ENCODE results near the gene CERK. TPM values are rescaled to one million over a fixed set of nuclear protein-coding genes. Genes with fewer than 3 reads are reported as not detected.

The CERK gene
- total RNA-seq, 4 donors from 2014 or later: 20.3 to 42.0 (median 24.7) TPM

DNA sequence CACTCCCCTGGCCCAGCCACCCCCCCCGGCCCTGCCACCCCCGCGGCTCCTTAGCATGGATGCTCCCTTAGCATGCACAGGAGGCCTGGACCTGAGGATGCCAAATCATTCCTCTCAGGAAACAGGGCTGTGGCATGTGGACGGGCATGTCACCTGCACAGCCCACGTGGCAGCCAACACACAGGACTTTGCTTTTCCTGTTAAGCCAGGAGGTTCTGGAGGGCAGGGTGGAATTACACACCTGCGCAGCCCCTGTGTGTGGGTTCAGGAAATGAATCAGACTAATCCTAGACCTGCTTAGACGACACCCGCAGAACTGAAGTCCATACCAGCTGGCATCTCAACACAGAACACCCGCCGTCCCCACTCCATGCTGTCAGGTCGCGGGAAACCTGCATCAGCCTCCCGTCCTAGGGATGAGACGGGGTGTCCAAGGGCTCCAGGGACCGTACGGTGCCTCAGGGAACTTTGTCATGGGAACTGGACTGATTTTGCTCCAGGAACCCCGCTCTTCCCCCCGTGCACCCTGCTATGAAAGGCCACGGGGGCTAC, 10.2 kb downstream of the CERK start:
- no peaks in the 10 kb centered on the region for H3K9me3 ChIP-seq
- no peak overlapping the region for H3K4me3 ChIP-seq
- H3K27me3 ChIP-seq: no peaks in the 10 kb centered on the region
- H3K4me1 ChIP-seq: peaks cover 0 to 54% (median 13%) of the 10 kb centered on the region in 4 donors
- 91 to 95% methylated on average over 12 to 19 of the region's 19 CpGs for WGBS, 2 donors
- peaks cover 0 to 27% (median 6%) of the 10 kb centered on the region in 3 donors for H3K36me3 ChIP-seq
- no peak for DNase-seq (ENCODE audit: low spot score in 2 of 2)
- H3K27ac ChIP-seq: no peak overlapping the region
- TF ChIP-seq POLR2A (IDR thresholded peaks at IDR 0.05) (no peak), EP300 (IDR thresholded peaks at IDR 0.05) (no peak)
- TF ChIP-seq, protein P1, sequence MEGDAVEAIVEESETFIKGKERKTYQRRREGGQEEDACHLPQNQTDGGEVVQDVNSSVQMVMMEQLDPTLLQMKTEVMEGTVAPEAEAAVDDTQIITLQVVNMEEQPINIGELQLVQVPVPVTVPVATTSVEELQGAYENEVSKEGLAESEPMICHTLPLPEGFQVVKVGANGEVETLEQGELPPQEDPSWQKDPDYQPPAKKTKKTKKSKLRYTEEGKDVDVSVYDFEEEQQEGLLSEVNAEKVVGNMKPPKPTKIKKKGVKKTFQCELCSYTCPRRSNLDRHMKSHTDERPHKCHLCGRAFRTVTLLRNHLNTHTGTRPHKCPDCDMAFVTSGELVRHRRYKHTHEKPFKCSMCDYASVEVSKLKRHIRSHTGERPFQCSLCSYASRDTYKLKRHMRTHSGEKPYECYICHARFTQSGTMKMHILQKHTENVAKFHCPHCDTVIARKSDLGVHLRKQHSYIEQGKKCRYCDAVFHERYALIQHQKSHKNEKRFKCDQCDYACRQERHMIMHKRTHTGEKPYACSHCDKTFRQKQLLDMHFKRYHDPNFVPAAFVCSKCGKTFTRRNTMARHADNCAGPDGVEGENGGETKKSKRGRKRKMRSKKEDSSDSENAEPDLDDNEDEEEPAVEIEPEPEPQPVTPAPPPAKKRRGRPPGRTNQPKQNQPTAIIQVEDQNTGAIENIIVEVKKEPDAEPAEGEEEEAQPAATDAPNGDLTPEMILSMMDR (IDR thresholded peaks at IDR 0.05): no peak

DNA sequence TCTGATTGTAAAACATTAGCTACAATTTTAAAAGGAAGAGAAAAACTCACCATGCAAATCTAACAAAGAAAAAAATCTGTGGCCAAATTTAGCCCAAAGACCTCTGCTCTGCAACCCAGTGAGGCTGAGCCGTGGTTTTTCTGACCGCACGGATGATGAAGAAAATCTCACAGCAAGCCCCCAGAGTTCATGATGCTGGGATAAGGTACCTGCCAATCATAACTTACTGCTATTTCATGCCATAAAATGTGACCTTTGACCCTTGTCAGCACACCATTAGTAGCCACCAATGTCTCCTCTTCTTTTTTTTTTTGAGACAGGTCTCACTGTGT, 11.1 kb downstream of the CERK start:
- Histone ChIP-seq H3K4me3 (no peak overlapping the region), H3K9me3 (no peaks in the 10 kb centered on the region), H3K4me1 (peaks cover 0 to 44% (median 9%) of the 10 kb centered on the region in 4 donors), H3K36me3 (peaks cover 0 to 26% (median 6%) of the 10 kb centered on the region in 3 donors), H3K27ac (no peak overlapping the region), H3K27me3 (no peaks in the 10 kb centered on the region)
- no peak for DNase-seq (ENCODE audit: low spot score in 2 of 2)
- 92 to 95% methylated on average over 3 of the region's 3 CpGs for WGBS, 2 donors
- TF ChIP-seq EP300 (IDR thresholded peaks at IDR 0.05): no peak
- TF ChIP-seq, protein P1 (IDR thresholded peaks at IDR 0.05): no peak
- TF ChIP-seq POLR2A (IDR thresholded peaks at IDR 0.05): no peak

DNA sequence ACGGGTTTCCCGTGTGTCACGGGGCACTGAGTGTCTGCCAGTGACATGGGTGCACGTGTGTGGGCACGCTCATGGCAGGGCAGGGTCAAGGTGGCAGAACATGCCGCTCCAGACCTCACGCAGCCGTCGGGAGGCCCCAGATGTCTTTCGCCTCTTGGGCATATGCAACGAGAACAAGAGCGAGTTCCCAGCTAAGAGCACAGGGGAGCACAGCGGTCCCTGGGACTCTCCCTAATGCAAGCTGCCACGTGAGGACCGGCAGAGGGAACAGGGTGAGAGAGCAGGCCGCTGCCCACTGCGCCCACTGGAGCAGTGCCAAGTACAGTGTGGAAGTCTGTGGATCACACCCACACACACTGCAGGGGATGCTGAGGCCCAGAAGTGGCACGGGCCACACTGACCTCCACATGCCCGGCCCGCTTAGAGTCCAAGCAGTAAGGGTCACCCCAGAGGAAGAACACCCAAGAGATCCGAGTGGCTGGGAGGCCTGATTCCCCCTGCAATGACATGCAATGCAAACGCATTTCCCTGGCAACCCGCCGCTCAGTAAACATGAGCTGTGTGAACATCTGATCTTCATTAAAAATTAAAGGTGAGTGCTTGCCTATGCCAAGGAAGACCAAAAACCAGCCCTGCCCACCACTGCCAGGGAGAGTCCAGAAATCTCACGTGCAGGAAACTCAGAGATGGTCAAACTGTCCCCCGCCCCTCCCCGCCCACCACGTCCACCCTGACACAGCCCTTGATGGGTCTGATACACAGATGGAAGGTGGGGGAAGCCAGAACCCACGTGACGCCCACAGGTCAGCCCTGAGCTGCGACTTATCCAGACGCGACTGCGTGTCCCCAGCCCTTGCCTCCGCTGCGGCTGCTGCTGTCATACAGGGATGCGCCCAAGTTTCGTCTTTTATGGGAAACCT, 11.7 kb downstream of the CERK start:
- 61 to 65% methylated on average over 37 to 38 of the region's 38 CpGs for WGBS, 2 donors
- Histone ChIP-seq H3K27me3 (no peaks in the 10 kb centered on the region), H3K27ac (no peak overlapping the region), H3K4me1 (peaks cover 0 to 38% (median 6%) of the 10 kb centered on the region in 4 donors), H3K9me3 (no peaks in the 10 kb centered on the region), H3K4me3 (no peak overlapping the region), H3K36me3 (peaks cover 0 to 19% (median 6%) of the 10 kb centered on the region in 3 donors)
- no peak for DNase-seq (ENCODE audit: low spot score in 2 of 2)
- TF ChIP-seq POLR2A (IDR thresholded peaks at IDR 0.05) (no peak), EP300 (IDR thresholded peaks at IDR 0.05) (no peak)
- TF ChIP-seq, protein P1 (IDR thresholded peaks at IDR 0.05): no peak

DNA sequence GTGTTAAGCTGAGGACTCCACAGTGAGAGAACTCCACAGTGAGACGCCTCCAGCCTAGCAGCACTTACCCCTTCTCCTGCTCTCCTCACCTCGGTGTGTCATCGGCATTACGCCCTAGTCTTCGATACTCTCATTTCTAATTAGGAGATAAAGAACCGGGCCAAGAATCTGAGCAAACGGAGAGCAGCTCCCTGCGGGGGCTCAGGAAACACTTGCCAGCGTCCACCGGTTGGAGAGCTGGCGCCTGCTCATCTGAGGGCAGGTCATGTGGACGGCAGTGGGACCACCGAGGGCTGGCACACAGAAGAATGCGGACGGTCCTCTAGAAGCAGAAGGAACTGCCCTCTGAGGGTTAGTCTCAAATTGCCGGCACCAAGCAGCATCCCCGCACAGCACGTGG, 13.0 kb downstream of the CERK start:
- WGBS, 2 donors: 86 to 89% methylated on average over 18 of the region's 18 CpGs
- TF ChIP-seq, protein P1 (IDR thresholded peaks at IDR 0.05): no peak
- TF ChIP-seq POLR2A (IDR thresholded peaks at IDR 0.05): no peak
- TF ChIP-seq EP300 (IDR thresholded peaks at IDR 0.05): no peak
- Histone ChIP-seq H3K9me3 (no peaks in the 10 kb centered on the region), H3K4me3 (no peak overlapping the region), H3K27ac (no peak overlapping the region), H3K36me3 (peaks cover 0 to 28% (median 6%) of the 10 kb centered on the region in 3 donors), H3K27me3 (no peaks in the 10 kb centered on the region), H3K4me1 (peaks cover 0 to 27% (median 0%) of the 10 kb centered on the region in 4 donors)
- no peak for DNase-seq (ENCODE audit: low spot score in 2 of 2)

DNA sequence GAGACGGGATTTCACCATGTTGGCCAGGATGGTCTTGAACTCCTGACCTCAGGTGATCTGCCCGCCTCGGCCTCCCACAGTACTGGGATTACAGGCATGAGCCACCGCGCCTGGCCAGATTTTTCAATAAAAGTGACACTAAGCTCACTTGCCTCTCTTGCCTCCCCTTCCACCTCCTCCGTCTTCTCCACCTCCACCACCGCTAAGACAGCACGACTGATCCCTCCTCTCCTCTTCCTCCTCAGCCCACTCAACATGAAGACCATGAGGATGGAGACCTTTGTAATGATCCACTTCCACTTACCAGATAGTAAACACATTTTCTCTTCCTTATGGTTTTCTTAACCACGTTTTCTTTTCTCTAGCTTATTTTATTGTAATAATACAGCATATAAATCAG, 14.2 kb downstream of the CERK start:
- no peak overlapping the region for H3K27ac ChIP-seq
- 89 to 92% methylated on average over 9 of the region's 9 CpGs for WGBS, 2 donors
- peaks cover 3 to 34% (median 13%) of the 10 kb centered on the region in 3 donors for H3K36me3 ChIP-seq
- DNase-seq (ENCODE audit: low spot score in 2 of 2): no peak
- no peaks in the 10 kb centered on the region for H3K9me3 ChIP-seq
- peaks cover 0 to 20% (median 0%) of the 10 kb centered on the region in 4 donors for H3K4me1 ChIP-seq
- H3K4me3 ChIP-seq: no peak overlapping the region
- TF ChIP-seq POLR2A (IDR thresholded peaks at IDR 0.05) (no peak), EP300 (IDR thresholded peaks at IDR 0.05) (no peak)
- TF ChIP-seq, protein P1 (IDR thresholded peaks at IDR 0.05): no peak
- no peaks in the 10 kb centered on the region for H3K27me3 ChIP-seq
